NCI-H2227 treated with DMSO at 0.1 percent for 48 hours (cell line): ENCODE results near the gene ARFGEF2.

Experiments used
- DNase-seq: peaks from one replicate; lab custom pipeline; 2025; lab: John Stamatoyannopoulos, UW

Gene ARFGEF2

DNA sequence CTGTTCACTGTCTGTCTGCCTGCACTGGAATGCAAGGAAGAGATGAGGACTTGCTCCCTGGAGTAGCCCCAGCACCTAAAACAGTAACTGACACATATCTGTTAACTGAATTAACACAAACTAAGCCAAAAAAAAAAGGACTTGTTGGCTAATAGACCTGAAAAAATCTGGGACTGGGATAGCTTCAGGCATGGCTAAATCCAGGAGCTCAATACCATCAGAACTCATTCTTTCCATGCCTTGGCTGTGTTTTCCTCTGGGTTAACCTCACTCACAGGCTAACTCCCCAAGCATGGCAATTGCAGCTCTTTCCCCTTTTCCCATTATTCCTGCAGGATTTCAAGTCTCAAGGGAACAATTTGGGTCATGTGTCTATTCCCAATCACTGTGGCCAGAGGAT, 21.6 kb upstream of the ARFGEF2 start:
- no peak for DNase-seq

DNA sequence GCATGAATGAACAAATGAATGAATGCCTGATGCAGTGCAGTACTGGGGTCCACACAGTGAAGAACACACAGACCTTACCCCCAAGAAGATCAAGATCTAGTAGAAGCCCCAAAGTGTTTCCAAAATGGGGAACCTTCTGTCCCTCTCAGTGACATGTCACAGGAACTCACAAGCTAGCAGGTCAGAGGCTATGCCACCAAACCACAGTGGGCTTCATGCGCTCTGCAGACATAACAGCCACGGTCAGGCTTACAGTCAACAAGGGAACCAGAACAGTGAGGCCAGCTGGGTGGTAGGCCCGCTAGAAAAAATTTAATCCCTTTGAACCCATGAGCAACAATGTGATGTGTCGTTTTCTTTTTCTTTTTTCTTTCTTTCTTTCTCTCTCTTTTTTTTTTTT, 20.2 kb upstream of the ARFGEF2 start:
- DNase-seq: no peak

DNA sequence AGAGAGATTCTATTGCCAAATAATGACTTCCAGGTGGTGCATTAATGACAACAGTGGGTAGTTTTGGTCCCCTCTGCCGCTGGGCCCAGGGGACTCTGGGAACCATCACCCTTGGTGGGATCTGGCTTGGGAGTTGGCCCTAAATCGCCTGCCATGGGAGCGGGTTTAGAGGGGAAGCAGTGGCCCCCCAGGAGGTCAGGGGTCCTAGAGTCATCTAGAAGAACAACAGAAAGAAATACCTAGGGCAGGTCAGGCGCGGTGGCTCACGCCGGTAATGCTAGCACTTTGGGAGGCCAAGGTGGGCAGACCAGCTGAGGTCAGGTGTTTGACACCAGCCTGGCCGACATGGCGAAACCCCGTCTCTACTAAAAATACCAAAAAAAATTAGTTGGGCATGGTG, 17.8 kb upstream of the ARFGEF2 start:
- DNase-seq: no peak

DNA sequence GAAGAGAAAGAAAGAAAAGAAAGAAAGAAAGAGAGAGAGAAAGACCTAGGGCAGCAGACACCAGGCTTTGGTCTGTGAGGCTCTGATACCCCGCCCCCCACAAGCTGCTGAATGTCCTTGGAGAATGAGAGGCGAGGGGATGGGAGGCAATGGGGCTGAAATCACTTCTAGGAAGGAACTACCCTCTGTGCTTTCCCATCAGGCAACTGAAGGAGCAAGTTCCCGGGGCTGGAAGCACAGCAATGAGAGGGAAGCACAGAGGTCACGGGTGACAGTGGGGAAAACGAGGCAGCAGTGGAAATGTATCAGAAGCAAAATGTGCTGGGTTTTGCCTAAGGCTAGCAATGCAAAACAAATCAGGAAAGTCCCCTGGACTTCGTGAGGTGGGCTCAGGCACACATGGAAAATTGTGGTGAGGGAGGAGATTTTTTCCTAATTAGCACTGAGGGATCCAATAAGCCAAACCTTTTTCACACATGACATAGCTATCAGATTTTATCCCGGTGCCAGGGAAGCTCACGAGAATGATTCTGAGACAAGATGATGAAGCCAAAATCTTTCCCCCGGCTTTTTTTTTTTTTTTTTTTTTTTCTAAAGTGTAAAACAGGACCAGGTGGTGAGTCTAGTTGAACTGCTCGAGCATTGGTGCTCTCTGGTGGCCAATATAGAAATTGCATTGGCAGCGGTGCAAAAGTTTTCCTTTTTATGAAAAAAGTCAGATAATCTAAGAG, 16.8 kb upstream of the ARFGEF2 start:
- peak; percentile 53 for DNase-seq

DNA sequence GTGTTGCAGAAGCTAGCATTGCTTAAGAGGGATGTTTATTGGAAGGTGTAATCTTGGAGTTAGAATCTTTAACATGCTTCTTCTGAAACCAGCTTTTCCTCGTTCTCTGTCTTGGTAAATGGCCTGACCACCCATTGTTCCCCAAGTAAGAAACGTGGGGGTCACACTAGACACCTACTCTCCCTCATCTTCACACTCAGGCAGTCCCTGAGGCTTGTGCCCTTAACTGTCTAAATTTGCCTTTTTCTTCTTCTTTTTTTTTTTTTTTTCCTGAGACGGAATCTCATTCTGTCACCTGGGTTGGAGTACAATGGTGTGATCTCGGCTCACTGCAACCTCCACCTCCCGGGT, 16.2 kb upstream of the ARFGEF2 start:
- DNase-seq: no peak

DNA sequence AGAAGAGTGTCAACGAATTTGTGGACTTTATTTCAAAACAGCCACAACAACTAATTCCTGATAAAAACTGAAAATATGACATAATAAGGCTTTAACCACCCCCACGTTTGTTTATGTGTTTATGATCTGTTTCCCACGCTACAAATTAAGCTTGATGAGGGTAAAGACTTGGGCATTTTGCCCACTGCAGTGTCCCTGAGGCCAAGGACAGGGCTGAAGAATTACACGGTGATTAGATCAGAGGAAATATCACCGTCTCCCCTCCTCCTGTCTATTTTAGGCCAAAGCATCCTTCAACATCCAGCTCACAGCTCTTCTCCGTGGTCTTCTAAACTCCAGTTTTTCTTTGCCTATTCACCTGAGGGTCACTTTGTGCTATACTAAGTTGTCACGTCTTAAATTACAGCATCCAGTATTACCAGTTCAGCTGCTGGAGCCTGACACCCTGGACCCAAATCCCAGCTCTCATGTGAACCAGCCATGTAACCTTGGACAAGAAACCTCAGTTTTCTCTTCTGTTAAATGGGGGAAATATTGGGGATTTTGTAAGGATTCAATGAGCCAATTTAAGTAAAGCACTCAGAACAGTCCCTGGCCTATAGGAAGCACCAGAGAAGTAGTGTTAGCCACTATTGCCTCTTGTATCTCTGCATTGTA, 15.2 kb upstream of the ARFGEF2 start:
- DNase-seq: no peak

DNA sequence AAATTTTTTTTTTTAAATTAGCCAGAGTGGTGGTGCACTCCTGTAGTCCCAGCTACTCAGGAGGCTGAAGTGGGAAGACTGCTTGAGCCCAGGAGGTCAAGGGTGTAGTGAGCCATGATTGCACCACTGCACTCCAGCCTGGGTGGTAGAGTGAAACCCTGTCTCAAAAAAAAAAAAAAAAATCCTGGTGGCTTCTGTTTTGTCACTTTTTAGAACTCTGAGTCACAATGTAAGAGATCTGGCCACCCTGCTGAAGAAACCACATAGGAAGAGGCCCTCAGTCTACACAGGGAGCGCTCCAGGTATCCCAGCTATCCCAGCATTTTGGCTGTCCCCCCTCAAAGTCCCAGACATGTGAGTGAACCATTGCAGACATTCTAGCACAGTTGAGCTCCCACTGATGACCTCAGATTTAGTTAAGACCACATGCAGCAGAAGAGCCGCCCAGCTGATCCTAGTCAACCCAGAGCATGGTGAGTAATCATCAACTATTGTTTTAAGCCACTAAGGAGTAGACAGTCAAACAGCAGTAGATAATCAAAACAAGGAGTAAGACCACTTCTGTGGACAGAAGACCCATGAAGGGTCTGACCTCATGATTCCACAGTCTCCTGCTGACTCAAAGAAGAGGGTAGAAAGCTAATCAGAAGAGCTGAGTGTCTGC, 12.7 kb upstream of the ARFGEF2 start:
- no peak for DNase-seq

DNA sequence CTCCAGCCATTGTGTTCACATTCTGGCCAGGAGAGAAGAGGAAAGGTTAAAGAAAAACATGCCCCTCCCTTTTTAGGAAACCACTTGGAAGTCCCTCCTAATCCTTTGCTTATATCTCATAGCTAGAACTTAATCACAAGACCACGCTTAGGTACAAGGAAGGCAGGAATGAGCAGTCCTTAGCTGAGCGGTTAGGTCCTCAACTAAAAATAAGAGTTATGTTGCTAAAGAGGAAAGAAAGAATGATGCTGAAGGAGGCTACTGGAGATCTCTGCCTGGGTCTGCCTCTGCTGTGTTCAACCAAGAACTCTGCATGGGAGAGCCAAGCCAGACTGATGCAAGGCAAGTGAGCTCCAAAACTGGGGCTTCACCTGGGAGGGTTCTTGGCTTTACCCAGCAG, 11.6 kb upstream of the ARFGEF2 start:
- no peak for DNase-seq

DNA sequence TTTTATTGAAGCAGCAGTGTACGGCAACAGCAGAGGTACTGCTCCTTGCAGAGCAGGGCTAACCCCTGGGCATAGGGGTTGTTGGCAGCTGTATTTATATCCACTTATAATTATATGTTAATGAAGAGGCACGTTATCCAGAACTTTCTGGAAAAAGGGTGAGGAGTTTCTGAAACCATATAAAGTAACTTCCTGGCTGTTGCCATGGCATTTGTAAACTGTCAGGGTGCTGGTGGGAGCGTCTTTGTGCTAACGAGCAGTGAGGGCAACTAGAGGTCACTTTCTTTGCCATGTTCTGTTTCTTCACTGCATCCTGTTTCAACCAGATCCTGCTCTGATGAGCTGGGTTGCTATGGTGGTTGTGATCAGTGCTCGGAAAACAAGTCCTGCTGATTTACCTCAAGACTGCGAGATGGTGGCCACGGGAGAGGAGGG, 11.1 kb upstream of the ARFGEF2 start:
- DNase-seq: no peak

DNA sequence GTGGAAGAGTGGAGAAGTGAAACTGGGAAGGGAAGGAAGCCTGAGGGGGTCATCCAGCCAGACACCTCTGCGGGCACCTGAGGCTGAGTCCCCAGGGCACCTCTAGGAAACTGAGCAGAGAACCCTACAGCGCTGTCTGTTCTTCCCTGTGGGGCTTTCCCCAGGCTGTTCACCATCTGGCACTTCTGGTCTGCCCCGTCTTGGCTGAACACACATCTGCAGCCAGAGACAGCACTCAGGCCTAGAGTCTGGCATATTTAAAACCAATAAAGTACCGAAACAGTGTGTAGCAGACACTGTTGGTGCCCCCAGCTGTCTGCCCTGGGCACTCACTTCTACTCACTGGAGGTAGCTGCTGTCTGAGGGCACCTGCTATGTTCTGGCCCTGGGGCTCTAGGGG, 9.4 kb upstream of the ARFGEF2 start:
- DNase-seq: no peak

DNA sequence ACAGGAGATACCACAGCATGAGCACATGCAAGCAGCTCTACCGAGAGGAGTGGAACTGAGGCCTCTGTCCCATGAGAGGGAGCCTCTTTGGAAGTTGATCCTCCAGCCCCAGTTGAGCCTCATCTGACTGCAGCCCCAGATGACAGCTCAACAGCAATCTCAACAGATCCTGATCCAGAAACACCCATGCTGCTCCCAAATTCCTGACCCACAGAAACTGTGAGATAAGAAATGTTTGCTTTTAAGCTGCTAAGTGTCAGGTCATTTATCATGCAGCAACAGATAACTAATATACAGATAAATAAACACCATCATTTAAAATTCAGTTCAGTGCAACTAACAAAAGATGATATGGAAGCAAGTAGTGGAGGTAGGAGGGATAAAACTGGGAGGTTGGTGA, 4.8 kb upstream of the ARFGEF2 start:
- DNase-seq: no peak

DNA sequence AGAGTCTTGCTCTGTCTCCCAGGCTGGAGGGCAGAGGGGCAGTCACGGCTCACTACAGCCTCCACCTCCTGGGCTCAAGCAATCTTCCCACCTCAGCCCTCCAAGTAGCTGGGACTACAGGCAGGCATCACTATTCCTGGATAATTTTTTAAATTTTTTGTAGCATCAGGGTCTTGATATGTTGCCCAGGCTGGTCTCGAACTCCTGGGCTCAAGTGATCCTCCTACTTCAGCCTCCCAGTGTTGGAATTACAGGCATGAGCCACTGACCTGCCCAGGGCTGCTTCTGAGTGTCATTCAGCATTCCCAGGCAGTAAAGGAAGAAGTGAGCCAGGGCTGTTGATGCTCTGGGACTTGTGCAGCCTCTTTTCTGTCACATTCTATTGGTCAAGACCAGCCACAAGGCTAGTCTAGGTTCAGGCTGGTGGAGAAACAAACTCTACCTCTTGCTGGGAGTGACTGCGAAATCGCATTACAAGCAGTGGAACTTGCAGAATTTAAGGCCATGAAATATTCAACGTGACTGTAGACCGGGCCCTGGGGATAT, 2.1 kb upstream of the ARFGEF2 start:
- no peak for DNase-seq

DNA sequence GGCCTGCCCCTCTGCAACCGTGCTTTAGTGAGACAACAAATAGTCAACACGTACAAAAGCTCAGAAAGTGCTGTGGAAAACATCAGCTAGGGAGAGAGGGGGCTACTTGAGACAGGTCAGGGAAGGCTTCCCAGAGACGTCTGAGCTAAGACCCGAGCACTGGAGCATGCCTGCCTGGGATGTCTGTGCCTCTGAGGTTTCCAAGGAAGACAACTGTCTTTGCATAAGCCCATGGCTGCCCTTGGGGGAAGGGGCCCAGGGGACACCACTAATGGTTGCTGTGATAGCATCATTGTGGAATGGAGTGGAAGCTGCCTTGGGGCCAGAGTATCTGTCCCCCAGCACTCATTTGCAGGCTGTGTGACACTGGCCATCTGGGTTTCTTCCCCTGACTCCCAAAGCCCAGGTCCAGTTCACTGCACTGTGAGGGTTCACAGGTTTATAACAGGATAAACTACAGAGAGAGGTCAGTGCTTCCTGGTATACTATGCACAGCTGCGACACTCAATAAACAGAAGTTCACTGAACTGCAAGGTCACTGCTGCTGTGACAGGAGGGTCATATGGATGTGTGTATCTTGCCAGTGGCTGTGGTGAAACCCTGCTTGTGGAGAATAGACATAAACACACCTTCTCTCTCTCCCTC, 1.5 kb upstream of the ARFGEF2 start:
- DNase-seq: no peak

DNA sequence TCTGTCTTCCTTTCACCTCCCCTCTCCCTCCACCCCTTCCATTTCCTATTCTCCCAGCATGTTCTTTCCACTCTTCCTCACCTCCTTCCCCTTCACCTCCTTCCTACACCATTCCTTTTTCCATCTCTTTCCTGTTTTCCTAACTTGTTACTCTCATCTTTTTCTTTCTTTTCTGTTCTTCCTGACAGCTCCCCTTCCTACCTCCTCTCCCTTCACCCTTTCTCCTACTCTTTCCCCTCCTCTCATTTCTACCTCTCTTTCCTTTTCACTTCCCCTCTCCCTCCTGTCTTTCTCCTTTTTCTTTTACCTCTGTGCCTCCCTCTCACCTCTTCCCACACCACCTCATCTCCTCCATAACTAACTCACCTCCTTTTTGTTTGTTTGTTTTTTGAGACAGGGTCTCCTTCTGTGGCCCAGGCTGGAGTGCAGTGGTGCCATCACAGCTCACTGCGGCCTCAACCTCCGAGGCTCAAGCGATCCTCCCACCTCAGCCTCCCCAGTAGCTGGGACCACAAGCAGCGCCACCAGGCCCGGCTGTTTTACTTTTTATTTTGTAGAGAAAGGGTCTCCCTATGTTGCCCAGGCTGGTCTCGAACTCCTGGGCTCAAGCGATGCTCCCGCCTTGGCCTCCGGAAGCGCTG, 864 bp upstream of the ARFGEF2 start:
- DNase-seq: no peak

DNA sequence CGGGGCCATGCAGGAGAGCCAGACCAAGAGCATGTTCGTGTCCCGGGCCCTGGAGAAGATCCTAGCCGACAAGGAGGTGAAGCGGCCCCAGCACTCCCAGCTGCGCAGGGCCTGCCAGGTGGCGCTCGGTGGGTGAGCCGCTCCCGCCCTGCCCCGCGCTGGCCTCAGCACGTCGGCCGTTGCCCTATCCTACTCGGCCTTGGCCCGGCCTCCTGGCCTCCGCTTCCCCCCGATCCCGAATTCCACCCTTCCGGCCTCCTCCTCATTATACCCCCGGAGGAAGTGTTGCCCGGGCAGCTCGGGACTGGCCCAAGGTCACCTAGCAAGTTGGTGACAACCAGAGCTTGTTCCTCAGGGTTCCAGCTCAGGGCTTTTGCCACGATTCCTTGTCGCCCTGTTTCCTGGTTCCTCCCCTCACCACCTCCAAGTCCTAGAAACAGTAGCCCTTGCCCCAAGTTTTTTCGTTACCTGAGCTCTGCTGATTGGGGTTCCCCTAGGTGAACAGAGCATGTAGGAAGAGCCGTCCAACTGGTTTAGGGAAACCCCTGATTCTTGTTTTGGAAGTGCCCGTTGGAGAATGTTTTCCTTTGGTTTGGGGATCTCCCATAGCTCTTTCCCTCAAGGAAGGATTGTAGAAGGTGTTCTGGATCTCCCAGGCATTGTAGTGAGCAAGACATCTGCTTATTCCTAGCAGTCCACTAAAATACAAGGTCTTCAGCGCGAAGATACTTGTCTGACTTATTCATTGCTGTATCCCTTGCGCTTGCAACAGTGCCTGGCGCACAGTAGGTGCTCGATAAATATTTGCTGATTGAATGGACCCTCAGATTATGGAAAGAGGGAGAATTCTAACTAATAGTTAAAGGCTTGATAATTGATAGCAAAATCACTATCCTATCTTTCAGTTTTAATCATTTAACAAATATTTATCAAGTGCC, 641 bp downstream of the ARFGEF2 start:
- DNase-seq: no peak

DNA sequence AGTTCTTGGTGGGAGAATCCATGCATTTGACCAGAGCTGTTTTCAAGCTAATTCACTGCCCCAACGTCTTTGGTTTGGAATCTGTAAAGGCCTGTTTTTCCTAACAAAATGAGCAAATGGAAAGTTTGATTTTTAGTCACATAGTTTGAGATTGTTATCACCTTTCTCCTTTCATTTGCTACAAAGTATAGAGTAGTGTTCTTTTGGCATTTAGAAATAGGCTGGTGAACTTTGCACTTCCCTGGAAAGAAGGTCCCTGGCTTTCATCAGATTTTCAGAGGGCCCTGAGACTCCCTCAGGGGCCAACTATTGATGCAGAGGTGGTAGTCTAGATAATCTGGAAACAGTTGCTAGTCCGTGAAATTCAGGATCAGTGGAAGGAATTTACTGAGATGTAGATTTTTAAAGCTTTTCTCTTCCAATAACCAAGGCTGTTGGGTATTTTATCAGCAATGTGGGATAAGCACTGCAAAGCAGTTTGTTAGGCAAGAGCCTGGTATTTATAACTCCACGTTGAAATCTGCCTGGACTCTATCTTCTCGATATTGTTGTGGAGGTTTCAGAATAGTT, 1.7 kb downstream of the ARFGEF2 start:
- no peak for DNase-seq

DNA sequence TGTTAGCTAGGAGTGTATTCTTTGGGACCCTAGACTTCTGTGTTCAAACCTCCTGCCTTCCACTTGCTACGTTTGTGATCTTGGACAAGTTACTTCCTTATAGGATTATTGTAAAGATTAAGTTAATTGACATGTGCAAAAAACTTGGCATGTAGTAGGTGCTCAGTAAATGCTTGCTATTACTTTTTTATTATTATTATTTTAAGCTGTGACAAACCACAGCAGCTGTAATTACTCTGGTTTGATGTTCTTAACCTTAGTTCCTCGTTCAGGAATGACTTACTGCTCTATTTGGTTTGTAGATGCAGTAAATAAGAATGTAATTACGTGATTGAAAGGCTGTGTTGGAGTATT, 3.2 kb downstream of the ARFGEF2 start:
- no peak for DNase-seq

DNA sequence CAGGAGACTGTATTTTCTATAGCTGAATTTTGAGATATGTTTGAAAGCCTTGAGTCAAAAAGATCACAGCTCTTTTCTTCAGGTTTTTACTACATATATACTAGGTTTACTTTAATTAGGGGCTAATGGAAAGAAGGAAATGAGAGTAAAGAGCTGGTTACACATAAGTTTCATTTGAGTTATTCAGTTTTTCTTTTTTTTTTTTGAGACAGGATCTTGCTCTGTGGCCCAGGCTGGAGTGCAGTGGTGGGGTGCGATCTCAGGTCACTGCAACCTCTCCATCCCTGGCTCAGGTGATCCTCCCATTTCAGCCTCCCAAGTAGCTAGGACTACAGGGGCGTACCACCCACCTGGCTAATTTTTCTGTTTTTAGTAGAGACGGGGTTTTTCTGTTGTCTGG, 4.8 kb downstream of the ARFGEF2 start:
- no peak for DNase-seq

DNA sequence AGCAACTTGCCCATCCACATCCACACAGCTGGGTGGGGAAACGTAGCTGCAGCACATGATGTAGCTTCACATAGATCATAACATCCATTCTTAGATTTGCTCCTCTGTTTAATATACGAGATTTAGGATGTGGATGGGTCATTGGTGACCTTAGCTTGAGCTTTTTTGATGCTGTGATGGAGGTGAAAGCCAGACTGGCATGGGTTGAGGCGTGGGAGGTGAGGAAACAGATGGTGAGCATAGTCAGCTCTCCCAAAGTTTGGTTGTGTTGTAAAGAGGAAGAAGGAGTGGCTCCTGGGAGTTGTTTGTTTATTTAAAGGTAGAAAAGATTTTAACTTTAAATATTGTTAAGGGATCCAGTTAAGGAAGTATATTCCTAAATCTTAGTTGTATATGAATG, 5.3 kb downstream of the ARFGEF2 start:
- DNase-seq: no peak

DNA sequence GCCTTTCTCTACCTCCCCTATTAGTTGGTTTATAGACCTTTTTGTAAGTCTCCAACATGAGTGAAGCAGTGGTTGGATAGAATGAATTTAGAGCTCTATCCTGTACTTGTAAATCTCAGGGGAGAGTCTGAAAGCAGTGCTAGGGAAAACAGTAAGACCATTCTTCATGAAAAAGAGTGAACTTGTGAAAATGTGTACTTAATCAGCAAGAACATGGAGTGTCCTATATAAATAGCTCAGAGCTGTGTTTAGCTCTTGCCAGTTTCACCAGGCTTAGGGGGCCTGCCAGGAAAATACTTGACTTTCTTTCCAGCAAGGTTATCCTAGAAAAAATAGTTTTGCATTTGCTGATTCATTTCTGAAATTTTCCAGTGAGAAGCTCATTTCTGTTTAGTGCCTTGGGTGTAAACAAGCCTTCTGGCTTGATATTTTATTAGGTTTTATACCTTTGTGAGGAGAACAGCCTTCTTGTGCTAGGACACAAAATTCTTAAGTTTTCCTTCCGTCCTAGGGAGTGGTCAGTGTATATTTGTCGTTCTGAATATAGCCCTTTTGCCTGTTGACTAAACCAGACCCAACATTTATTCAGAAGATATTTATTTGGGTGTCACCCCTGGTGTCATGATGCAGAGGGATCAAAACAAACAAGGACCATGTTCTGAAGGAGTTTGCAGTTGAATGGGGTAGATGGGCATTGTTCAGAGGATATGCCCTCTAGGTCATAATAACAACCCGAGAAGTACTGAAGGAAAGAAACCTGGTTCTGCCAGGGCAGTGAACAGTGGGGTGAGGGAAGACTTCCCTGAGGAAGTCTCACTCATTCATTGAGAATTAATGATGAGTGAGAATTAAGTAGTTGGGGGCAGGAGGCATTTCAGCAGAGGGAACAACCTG, 7.6 kb downstream of the ARFGEF2 start:
- DNase-seq: no peak
